ENCODE results near the gene BLOC1S1.

DNA sequence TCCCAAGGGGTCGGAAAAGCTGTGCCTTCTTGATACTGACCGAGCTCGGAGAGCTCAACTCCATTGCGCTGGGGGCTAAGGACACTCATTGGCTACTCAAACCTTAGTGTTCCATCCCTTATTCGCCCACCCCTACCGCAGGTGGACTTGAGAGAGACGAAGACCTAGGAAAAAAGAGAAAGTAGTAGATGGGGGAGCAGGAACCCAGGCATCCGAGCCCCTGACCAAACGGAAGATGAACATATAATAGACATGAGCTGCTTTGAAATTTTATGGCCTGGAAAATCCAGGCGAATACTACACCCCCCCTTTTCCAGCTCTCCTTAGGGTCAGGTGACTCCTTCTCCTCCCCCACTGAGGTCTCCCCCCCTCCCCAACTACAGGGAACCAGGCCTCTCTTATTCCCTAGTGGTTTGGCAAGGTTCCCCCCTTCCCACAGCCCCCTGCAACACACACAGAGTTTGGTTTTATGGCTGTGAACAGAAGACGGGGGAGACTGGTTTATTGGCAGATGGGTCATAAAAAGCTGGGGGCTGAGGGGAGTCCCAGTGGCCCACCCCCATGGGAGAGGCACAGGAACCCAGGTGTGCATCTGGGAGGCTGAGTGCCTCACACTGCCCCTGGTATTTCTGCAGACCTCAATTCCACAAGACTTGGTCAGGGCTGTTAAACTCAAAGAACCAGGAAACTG, 28.6 kb downstream of the BLOC1S1 start:
- TF ChIP-seq EGR1 (conservative IDR thresholded peaks at IDR 0.05) (no peak), DPF2 (IDR thresholded peaks at IDR 0.05) (no peak), BACH1 (tag; IDR thresholded peaks at IDR 0.05) (no peak), ZNF75A (CRISPR knock-in tag; IDR thresholded peaks at IDR 0.05) (no peak), ZNF175 (CRISPR knock-in tag; IDR thresholded peaks at IDR 0.05; ENCODE audit: low read depth) (no peak), SMC3 (conservative IDR thresholded peaks at IDR 0.05; ENCODE audit: insufficient read depth, low read depth, low read length) (no peak), JUND (IDR thresholded peaks at IDR 0.05; ENCODE audit: borderline replicate concordance, low read depth, low read length) (no peak), JUND (tag; IDR thresholded peaks at IDR 0.05; ENCODE audit: borderline replicate concordance, low read depth, low read length) (no peak), POLR2A (conservative IDR thresholded peaks at IDR 0.05) (no peak)
- TF ChIP-seq, protein P1, sequence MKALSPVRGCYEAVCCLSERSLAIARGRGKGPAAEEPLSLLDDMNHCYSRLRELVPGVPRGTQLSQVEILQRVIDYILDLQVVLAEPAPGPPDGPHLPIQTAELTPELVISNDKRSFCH (CRISPR knock-in tag; IDR thresholded peaks at IDR 0.05): no peak
- TF ChIP-seq, protein P1 (tag; IDR thresholded peaks at IDR 0.05): no peak
- TF ChIP-seq, protein P2, sequence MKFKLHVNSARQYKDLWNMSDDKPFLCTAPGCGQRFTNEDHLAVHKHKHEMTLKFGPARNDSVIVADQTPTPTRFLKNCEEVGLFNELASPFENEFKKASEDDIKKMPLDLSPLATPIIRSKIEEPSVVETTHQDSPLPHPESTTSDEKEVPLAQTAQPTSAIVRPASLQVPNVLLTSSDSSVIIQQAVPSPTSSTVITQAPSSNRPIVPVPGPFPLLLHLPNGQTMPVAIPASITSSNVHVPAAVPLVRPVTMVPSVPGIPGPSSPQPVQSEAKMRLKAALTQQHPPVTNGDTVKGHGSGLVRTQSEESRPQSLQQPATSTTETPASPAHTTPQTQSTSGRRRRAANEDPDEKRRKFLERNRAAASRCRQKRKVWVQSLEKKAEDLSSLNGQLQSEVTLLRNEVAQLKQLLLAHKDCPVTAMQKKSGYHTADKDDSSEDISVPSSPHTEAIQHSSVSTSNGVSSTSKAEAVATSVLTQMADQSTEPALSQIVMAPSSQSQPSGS (CRISPR knock-in tag; IDR thresholded peaks at IDR 0.05): no peak
- TF ChIP-seq, protein P3, sequence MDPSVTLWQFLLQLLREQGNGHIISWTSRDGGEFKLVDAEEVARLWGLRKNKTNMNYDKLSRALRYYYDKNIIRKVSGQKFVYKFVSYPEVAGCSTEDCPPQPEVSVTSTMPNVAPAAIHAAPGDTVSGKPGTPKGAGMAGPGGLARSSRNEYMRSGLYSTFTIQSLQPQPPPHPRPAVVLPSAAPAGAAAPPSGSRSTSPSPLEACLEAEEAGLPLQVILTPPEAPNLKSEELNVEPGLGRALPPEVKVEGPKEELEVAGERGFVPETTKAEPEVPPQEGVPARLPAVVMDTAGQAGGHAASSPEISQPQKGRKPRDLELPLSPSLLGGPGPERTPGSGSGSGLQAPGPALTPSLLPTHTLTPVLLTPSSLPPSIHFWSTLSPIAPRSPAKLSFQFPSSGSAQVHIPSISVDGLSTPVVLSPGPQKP (CRISPR knock-in tag; IDR thresholded peaks at IDR 0.05): no peak
- TF ChIP-seq, protein P4, sequence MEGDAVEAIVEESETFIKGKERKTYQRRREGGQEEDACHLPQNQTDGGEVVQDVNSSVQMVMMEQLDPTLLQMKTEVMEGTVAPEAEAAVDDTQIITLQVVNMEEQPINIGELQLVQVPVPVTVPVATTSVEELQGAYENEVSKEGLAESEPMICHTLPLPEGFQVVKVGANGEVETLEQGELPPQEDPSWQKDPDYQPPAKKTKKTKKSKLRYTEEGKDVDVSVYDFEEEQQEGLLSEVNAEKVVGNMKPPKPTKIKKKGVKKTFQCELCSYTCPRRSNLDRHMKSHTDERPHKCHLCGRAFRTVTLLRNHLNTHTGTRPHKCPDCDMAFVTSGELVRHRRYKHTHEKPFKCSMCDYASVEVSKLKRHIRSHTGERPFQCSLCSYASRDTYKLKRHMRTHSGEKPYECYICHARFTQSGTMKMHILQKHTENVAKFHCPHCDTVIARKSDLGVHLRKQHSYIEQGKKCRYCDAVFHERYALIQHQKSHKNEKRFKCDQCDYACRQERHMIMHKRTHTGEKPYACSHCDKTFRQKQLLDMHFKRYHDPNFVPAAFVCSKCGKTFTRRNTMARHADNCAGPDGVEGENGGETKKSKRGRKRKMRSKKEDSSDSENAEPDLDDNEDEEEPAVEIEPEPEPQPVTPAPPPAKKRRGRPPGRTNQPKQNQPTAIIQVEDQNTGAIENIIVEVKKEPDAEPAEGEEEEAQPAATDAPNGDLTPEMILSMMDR (IDR thresholded peaks at IDR 0.05 in 2 of 3, conservative IDR thresholded peaks at IDR 0.05 in 1 of 3; ENCODE audit: insufficient read depth in 2 of 3, low read depth in 1 of 3, low read length in 3 of 3): no peak
- TF ChIP-seq, protein P5, sequence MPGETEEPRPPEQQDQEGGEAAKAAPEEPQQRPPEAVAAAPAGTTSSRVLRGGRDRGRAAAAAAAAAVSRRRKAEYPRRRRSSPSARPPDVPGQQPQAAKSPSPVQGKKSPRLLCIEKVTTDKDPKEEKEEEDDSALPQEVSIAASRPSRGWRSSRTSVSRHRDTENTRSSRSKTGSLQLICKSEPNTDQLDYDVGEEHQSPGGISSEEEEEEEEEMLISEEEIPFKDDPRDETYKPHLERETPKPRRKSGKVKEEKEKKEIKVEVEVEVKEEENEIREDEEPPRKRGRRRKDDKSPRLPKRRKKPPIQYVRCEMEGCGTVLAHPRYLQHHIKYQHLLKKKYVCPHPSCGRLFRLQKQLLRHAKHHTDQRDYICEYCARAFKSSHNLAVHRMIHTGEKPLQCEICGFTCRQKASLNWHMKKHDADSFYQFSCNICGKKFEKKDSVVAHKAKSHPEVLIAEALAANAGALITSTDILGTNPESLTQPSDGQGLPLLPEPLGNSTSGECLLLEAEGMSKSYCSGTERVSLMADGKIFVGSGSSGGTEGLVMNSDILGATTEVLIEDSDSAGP (CRISPR knock-in tag; IDR thresholded peaks at IDR 0.05): no peak
